ENCODE data around the gene RAD51B.

GRCh38 chr14:68192935-68193334 is 373.4 kb downstream of the RAD51B start:
- TF ChIP-seq CTCF (IDR thresholded peaks at IDR 0.05) (no peak), POLR2A (IDR thresholded peaks at IDR 0.05) (no peak)
